ENCODE measurements around the gene RBM24. TPM values are rescaled to one million over a fixed set of nuclear protein-coding genes. Genes with fewer than 3 reads are reported as not detected.

RBM24 gene
- total and polyA plus RNA-seq, 2 of the 4 experiments (the other 2 are of a cell fraction): 4.1 to 6.6 TPM

GRCh38 chr6:17299222-17299621 is 18.1 kb downstream of the RBM24 start:
- Histone ChIP-seq H2BK5ac (ENCODE audit: low read depth, low read length, poor library complexity, severe bottlenecking) (no peak overlapping the region), H2BK20ac (ENCODE audit: low read depth, low read length) (no peak overlapping the region), H2BK120ac (ENCODE audit: low read depth, low read length) (no peak overlapping the region), H3K9me1 (ENCODE audit: insufficient read depth, low read length) (no peaks in the 10 kb centered on the region), H2AK5ac (ENCODE audit: low read depth, low read length) (no peak overlapping the region), H3K79me1 (ENCODE audit: low read depth in 1 of 2, low read length in 2 of 2) (no peaks in the 10 kb centered on the region), H4K5ac (ENCODE audit: low read depth, low read length) (no peak overlapping the region), H3K14ac (replicated peaks; ENCODE audit: low read depth, low read length) (no peak overlapping the region), H4K8ac (ENCODE audit: low read depth in 2 of 2, low read length in 2 of 2) (no peak overlapping the region), H3K23ac (ENCODE audit: low read depth, low read length) (no peak overlapping the region), H4K20me1 (ENCODE audit: insufficient read depth, low read length) (no peaks in the 10 kb centered on the region), H3K4me3 (ENCODE audit: insufficient read depth, low read depth, low read length) (no peak overlapping the region), H3K18ac (ENCODE audit: low read depth, low read length) (no peak overlapping the region), H3K9ac (ENCODE audit: low read depth, low read length) (no peak overlapping the region), H3K36me3 (ENCODE audit: control insufficient read depth, insufficient read depth, low read length) (no peaks in the 10 kb centered on the region; the same call in 1 of the 2 replicates), H4K91ac (ENCODE audit: insufficient read depth, low read depth, low read length) (no peak overlapping the region), H3K56ac (ENCODE audit: extremely low read depth, insufficient read depth, low read length) (no peak overlapping the region), H2AK9ac (replicated peaks; ENCODE audit: low read depth, low read length, poor library complexity) (no peak overlapping the region), H2BK15ac (ENCODE audit: low read depth, low read length) (no peak overlapping the region), H3K4me2 (ENCODE audit: low read depth, low read length) (no peak overlapping the region), H2AFZ (replicated peaks; ENCODE audit: low read length, poor library complexity) (no peak overlapping the region), H3K27ac (ENCODE audit: insufficient read depth, low read length) (no peak overlapping the region), H3K4ac (ENCODE audit: low read depth, low read length) (no peak overlapping the region), H3K27me3 (ENCODE audit: control insufficient read depth, insufficient read depth, low read length) (no peaks in the 10 kb centered on the region), H3K9me3 (ENCODE audit: control insufficient read depth, insufficient read depth, low read length) (no peaks in the 10 kb centered on the region), H3K4me1 (ENCODE audit: control insufficient read depth, insufficient read depth, low read length) (no peaks in the 10 kb centered on the region)
- ATAC-seq (ENCODE audit: low read depth): no peak
- no CpG with 5 or more reads among the region's 2 CpGs for WGBS, 2 experiments (ENCODE audit: extremely low coverage in 2 of 2, insufficient read length in 1 of 2)
- in situ Hi-C loops (cut with MboI; ENCODE audit: low sequenced_read_pairs) (no loop called here), intact Hi-C loops (cut with micrococcal nuclease) (no loop called here), dilution Hi-C loops (cut with HindIII; ENCODE audit: low sequenced_read_pairs, unreplicated experiment) (no loop called here)
- ChIA-PET CTCF (no interaction called here), POLR2A (ENCODE audit: unreplicated experiment) (no interaction called here)
- no peak for DNase-seq
- BruUV-seq (replicated peaks): no TSS peak
- TF ChIP-seq RAD21 (IDR thresholded peaks at IDR 0.05; ENCODE audit: low read length) (no peak), RCOR1 (IDR thresholded peaks at IDR 0.05; ENCODE audit: insufficient replicate concordance, low read length) (no peak), SMC3 (IDR thresholded peaks at IDR 0.05; ENCODE audit: low read depth, low read length) (no peak), MAFK (IDR thresholded peaks at IDR 0.05; ENCODE audit: low read depth, low read length) (no peak), BHLHE40 (IDR thresholded peaks at IDR 0.05; ENCODE audit: low read depth, low read length) (no peak), ELK1 (IDR thresholded peaks at IDR 0.05; ENCODE audit: borderline replicate concordance, low read depth, low read length) (no peak), CEBPB (IDR thresholded peaks at IDR 0.05; ENCODE audit: low read depth, low read length) (no peak), MAZ (IDR thresholded peaks at IDR 0.05; ENCODE audit: borderline replicate concordance, low read depth, low read length) (no peak), RFX5 (IDR thresholded peaks at IDR 0.05; ENCODE audit: low read depth, low read length) (no peak), FOS (IDR thresholded peaks at IDR 0.05; ENCODE audit: low read depth, low read length) (no peak), POLR2A (IDR thresholded peaks at IDR 0.05; ENCODE audit: low read depth, low read length) (no peak)
- TF ChIP-seq, protein P1, sequence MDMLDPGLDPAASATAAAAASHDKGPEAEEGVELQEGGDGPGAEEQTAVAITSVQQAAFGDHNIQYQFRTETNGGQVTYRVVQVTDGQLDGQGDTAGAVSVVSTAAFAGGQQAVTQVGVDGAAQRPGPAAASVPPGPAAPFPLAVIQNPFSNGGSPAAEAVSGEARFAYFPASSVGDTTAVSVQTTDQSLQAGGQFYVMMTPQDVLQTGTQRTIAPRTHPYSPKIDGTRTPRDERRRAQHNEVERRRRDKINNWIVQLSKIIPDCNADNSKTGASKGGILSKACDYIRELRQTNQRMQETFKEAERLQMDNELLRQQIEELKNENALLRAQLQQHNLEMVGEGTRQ (IDR thresholded peaks at IDR 0.05; ENCODE audit: low read depth, low read length): no peak
